ENCODE data around the gene AOC2. TPM values are rescaled to one million over a fixed set of nuclear protein-coding genes. Genes with fewer than 3 reads are reported as not detected.
"Not testable (repeated sequence)": the region's sequence is repeated elsewhere in the genome, so short reads cannot be mapped to it uniquely, and the experiment has no call there.

Gene AOC2
- total and polyA plus RNA-seq, 4 donors, result 0.17 to 2.4 (median 0.41) TPM

DNA sequence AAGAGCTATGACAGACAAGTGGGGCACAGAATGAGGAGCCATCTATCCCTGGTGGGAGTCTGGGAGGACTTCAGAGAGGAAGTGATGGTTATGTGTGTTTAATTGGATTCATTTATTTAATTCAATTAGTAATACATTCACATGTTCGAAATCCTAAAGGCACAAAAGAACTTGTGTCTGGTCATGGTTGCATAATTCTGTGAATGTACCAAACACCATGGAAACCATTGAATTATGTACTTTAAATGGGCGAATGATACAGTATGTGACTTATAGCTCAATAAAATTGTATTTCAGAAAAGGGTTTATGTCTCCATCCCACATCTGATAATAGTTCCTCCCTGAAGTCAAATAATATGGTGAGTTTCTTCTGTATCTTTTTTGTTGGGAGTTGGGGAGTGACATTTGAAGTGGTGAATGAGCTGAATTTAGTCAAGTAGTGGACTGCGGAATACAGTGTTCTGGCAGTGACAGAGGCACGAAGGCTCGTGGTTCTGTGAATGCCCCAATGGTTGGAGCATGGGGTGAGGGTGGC lies 36.5 kb downstream of the AOC2 start:
- Histone ChIP-seq H3K27me3 (ENCODE audit: control insufficient read depth in 4 of 4, insufficient read depth in 4 of 4, low read length in 3 of 4) (no peaks in the 10 kb centered on the region), H3K4me3 (ENCODE audit: low read depth in 1 of 3, low read length in 3 of 3) (no peak overlapping the region), H3K9ac (ENCODE audit: low read depth in 1 of 2, low read length in 2 of 2) (no peak overlapping the region), H3K27ac (ENCODE audit: low read depth in 1 of 2, low read length in 2 of 2) (peak overlapping the region in 1 of 2 donors; percentile 33), H3K9me3 (ENCODE audit: control insufficient read depth in 4 of 4, low read length in 3 of 4) (no peaks in the 10 kb centered on the region), H3K36me3 (ENCODE audit: control insufficient read depth in 4 of 4, insufficient read depth in 3 of 4, low read depth in 1 of 4, low read length in 3 of 4) (peaks cover 0 to 3% (median 1%) of the 10 kb centered on the region in 4 donors), H3K4me1 (ENCODE audit: control insufficient read depth in 4 of 4, insufficient read depth in 4 of 4, low read length in 3 of 4) (peaks cover 1 to 43% (median 26%) of the 10 kb centered on the region in 4 donors)
- DNase-seq (ENCODE audit: low spot score), result no peak
- TF ChIP-seq FOXA1 (IDR thresholded peaks at IDR 0.05), result no peak
- no peak for TF ChIP-seq RAD21 (IDR thresholded peaks at IDR 0.05)
- TF ChIP-seq, protein P1, sequence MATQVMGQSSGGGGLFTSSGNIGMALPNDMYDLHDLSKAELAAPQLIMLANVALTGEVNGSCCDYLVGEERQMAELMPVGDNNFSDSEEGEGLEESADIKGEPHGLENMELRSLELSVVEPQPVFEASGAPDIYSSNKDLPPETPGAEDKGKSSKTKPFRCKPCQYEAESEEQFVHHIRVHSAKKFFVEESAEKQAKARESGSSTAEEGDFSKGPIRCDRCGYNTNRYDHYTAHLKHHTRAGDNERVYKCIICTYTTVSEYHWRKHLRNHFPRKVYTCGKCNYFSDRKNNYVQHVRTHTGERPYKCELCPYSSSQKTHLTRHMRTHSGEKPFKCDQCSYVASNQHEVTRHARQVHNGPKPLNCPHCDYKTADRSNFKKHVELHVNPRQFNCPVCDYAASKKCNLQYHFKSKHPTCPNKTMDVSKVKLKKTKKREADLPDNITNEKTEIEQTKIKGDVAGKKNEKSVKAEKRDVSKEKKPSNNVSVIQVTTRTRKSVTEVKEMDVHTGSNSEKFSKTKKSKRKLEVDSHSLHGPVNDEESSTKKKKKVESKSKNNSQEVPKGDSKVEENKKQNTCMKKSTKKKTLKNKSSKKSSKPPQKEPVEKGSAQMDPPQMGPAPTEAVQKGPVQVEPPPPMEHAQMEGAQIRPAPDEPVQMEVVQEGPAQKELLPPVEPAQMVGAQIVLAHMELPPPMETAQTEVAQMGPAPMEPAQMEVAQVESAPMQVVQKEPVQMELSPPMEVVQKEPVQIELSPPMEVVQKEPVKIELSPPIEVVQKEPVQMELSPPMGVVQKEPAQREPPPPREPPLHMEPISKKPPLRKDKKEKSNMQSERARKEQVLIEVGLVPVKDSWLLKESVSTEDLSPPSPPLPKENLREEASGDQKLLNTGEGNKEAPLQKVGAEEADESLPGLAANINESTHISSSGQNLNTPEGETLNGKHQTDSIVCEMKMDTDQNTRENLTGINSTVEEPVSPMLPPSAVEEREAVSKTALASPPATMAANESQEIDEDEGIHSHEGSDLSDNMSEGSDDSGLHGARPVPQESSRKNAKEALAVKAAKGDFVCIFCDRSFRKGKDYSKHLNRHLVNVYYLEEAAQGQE (IDR thresholded peaks at IDR 0.05), result no peak
- WGBS, result 67% methylated on average over 5 of the region's 5 CpGs

DNA sequence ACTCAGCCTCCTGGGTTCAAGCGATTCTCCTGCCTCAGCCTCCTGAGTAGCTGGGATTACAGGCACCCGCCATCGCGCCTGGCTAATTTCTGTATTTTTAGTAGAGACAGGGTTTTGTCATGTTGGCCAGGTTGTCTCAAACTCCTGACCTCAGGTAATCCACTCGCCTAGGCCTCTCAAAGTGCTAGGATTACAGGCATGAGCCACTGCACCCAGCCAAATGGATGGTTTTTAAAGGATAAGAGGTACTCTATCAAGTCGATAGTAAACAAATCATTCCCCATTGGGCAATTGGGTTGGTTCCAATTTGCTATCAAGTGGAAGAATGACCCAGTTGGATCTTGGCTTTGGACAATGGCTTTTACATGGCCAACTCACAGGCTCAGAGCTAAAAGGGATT lies 37.3 kb downstream of the AOC2 start:
- H3K9ac ChIP-seq (ENCODE audit: low read depth in 1 of 2, low read length in 2 of 2); H3K4me3 ChIP-seq (ENCODE audit: low read depth in 1 of 3, low read length in 3 of 3); H3K36me3 ChIP-seq (ENCODE audit: control insufficient read depth in 4 of 4, insufficient read depth in 3 of 4, low read depth in 1 of 4, low read length in 3 of 4); H3K9me3 ChIP-seq (ENCODE audit: control insufficient read depth in 4 of 4, low read length in 3 of 4); DNase-seq (ENCODE audit: low spot score); H3K27ac ChIP-seq (ENCODE audit: low read depth in 1 of 2, low read length in 2 of 2); H3K27me3 ChIP-seq (ENCODE audit: control insufficient read depth in 4 of 4, insufficient read depth in 4 of 4, low read length in 3 of 4): not testable (repeated sequence)
- 73% methylated on average over 6 of the region's 6 CpGs for WGBS
- peak in 1 of 2 donors; percentile 28 for TF ChIP-seq RXRA (IDR thresholded peaks at IDR 0.05)
- H3K4me1 ChIP-seq (ENCODE audit: control insufficient read depth in 4 of 4, insufficient read depth in 4 of 4, low read length in 3 of 4), result peaks cover 3 to 47% (median 32%) of the 10 kb centered on the region in 4 donors

- no peaks in the 10 kb centered on the region for H3K9me3 ChIP-seq (ENCODE audit: control insufficient read depth in 4 of 4, low read length in 3 of 4)
- H3K27ac ChIP-seq (ENCODE audit: low read depth in 1 of 2, low read length in 2 of 2), result no peak overlapping the region
- no peak for DNase-seq (ENCODE audit: low spot score)
- no peak overlapping the region for H3K9ac ChIP-seq (ENCODE audit: low read depth in 1 of 2, low read length in 2 of 2)
- WGBS, result 89% methylated on average over 8 of the region's 8 CpGs
- no peaks in the 10 kb centered on the region for H3K27me3 ChIP-seq (ENCODE audit: control insufficient read depth in 4 of 4, insufficient read depth in 4 of 4, low read length in 3 of 4)
- H3K4me1 ChIP-seq (ENCODE audit: control insufficient read depth in 4 of 4, insufficient read depth in 4 of 4, low read length in 3 of 4), result peaks cover 3 to 46% (median 32%) of the 10 kb centered on the region in 4 donors
- H3K36me3 ChIP-seq (ENCODE audit: control insufficient read depth in 4 of 4, insufficient read depth in 3 of 4, low read depth in 1 of 4, low read length in 3 of 4), result peaks cover 0 to 2% (median 0%) of the 10 kb centered on the region in 4 donors
- H3K4me3 ChIP-seq (ENCODE audit: low read depth in 1 of 3, low read length in 3 of 3), result no peak overlapping the region
- TF ChIP-seq TAF1 (conservative IDR thresholded peaks at IDR 0.05) (no peak), NR2F2 (IDR thresholded peaks at IDR 0.05) (no peak), FOXA1 (IDR thresholded peaks at IDR 0.05) (no peak), EGR1 (IDR thresholded peaks at IDR 0.05; ENCODE audit: low read depth in 2 of 2) (no peak), RAD21 (IDR thresholded peaks at IDR 0.05) (no peak), FOXA2 (IDR thresholded peaks at IDR 0.05) (no peak), GABPA (IDR thresholded peaks at IDR 0.05 in 1 of 2, conservative IDR thresholded peaks at IDR 0.05 in 1 of 2) (no peak), HNF4G (IDR thresholded peaks at IDR 0.05) (no peak), ATF3 (IDR thresholded peaks at IDR 0.05) (no peak), JUND (IDR thresholded peaks at IDR 0.05) (no peak), RXRA (IDR thresholded peaks at IDR 0.05) (no peak), YY1 (IDR thresholded peaks at IDR 0.05) (no peak)
- TF ChIP-seq, protein P1 (IDR thresholded peaks at IDR 0.05), result no peak
- TF ChIP-seq, protein P2, sequence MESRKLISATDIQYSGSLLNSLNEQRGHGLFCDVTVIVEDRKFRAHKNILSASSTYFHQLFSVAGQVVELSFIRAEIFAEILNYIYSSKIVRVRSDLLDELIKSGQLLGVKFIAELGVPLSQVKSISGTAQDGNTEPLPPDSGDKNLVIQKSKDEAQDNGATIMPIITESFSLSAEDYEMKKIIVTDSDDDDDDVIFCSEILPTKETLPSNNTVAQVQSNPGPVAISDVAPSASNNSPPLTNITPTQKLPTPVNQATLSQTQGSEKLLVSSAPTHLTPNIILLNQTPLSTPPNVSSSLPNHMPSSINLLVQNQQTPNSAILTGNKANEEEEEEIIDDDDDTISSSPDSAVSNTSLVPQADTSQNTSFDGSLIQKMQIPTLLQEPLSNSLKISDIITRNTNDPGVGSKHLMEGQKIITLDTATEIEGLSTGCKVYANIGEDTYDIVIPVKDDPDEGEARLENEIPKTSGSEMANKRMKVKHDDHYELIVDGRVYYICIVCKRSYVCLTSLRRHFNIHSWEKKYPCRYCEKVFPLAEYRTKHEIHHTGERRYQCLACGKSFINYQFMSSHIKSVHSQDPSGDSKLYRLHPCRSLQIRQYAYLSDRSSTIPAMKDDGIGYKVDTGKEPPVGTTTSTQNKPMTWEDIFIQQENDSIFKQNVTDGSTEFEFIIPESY (IDR thresholded peaks at IDR 0.05), result no peak
- TF ChIP-seq, protein P3, sequence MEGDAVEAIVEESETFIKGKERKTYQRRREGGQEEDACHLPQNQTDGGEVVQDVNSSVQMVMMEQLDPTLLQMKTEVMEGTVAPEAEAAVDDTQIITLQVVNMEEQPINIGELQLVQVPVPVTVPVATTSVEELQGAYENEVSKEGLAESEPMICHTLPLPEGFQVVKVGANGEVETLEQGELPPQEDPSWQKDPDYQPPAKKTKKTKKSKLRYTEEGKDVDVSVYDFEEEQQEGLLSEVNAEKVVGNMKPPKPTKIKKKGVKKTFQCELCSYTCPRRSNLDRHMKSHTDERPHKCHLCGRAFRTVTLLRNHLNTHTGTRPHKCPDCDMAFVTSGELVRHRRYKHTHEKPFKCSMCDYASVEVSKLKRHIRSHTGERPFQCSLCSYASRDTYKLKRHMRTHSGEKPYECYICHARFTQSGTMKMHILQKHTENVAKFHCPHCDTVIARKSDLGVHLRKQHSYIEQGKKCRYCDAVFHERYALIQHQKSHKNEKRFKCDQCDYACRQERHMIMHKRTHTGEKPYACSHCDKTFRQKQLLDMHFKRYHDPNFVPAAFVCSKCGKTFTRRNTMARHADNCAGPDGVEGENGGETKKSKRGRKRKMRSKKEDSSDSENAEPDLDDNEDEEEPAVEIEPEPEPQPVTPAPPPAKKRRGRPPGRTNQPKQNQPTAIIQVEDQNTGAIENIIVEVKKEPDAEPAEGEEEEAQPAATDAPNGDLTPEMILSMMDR (IDR thresholded peaks at IDR 0.05; ENCODE audit: low read depth, low read length, missing input control), result no peak
- TF ChIP-seq, protein P4, sequence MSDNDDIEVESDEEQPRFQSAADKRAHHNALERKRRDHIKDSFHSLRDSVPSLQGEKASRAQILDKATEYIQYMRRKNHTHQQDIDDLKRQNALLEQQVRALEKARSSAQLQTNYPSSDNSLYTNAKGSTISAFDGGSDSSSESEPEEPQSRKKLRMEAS (IDR thresholded peaks at IDR 0.05), result no peak
These were observed 37.8 kb downstream of the AOC2 start for GRCh38 chr17:42882166-42882565.

All from liver (tissue), 9 donors.